IPS-15b (cell line): ENCODE results near the gene MEMO1.
"Not testable (repeated sequence)": the region's sequence is repeated elsewhere in the genome, so short reads cannot be mapped to it uniquely, and the experiment has no call there.

Experiments
- H3K27me3 ChIP-seq: one replicate; pipeline ENCODE4 v1.6.1; 2013; ENCODE audit warnings: low read length; ENCODE audit not compliant: control insufficient read depth, insufficient read depth
- H3K36me3 ChIP-seq: one replicate; pipeline ENCODE4 v1.6.1; 2013; ENCODE audit warnings: low read length; ENCODE audit not compliant: control insufficient read depth, insufficient read depth
- H3K4me1 ChIP-seq: one replicate; pipeline ENCODE4 v1.6.1; 2013; ENCODE audit warnings: mild to moderate bottlenecking, low read length; ENCODE audit not compliant: control insufficient read depth, insufficient read depth
- H3K4me3 ChIP-seq: one replicate; pipeline ENCODE4 v1.5.1; 2013; ENCODE audit warnings: low read depth, low read length
- H3K9ac ChIP-seq: one replicate; pipeline ENCODE4 v1.6.1; 2013; ENCODE audit warnings: low read depth, mild to moderate bottlenecking, low read length
- H3K9me3 ChIP-seq: one replicate; pipeline ENCODE4 v1.6.1; 2013; ENCODE audit warnings: mild to moderate bottlenecking, low read length; ENCODE audit not compliant: control insufficient read depth, insufficient read depth

Gene MEMO1

GRCh38 chr2:31894656-31895055 lies 116.2 kb downstream of the MEMO1 start:
- no peaks in the 10 kb centered on the region for H3K27me3 ChIP-seq
- no peak overlapping the region for H3K9ac ChIP-seq
- no peaks in the 10 kb centered on the region for H3K36me3 ChIP-seq

GRCh38 chr2:31893094-31893493 lies 117.7 kb downstream of the MEMO1 start:
- no peaks in the 10 kb centered on the region for H3K9me3 ChIP-seq
- no peak overlapping the region for H3K4me3 ChIP-seq
- no peak overlapping the region for H3K9ac ChIP-seq
- H3K4me1 ChIP-seq, result peaks cover 19% of the 10 kb centered on the region
- no peaks in the 10 kb centered on the region for H3K36me3 ChIP-seq
- H3K27me3 ChIP-seq, result no peaks in the 10 kb centered on the region

More at GRCh38 chr2:31894656-31895055, 116.2 kb downstream of the MEMO1 start:
- peaks cover 19% of the 10 kb centered on the region for H3K4me1 ChIP-seq
- no peak overlapping the region for H3K4me3 ChIP-seq
- no peaks in the 10 kb centered on the region for H3K9me3 ChIP-seq

GRCh38 chr2:31889044-31889443 lies 121.8 kb downstream of the MEMO1 start:
- Histone ChIP-seq H3K27me3 (no peaks in the 10 kb centered on the region), H3K4me3 (no peak overlapping the region), H3K9me3 (no peaks in the 10 kb centered on the region), H3K4me1 (peaks cover 26% of the 10 kb centered on the region), H3K9ac (no peak overlapping the region), H3K36me3 (no peaks in the 10 kb centered on the region)

GRCh38 chr2:31888550-31888949 lies 122.3 kb downstream of the MEMO1 start:
- no peaks in the 10 kb centered on the region for H3K9me3 ChIP-seq
- H3K4me1 ChIP-seq, result peaks cover 22% of the 10 kb centered on the region
- H3K27me3 ChIP-seq, result no peaks in the 10 kb centered on the region
- no peak overlapping the region for H3K4me3 ChIP-seq
- H3K36me3 ChIP-seq, result no peaks in the 10 kb centered on the region
- no peak overlapping the region for H3K9ac ChIP-seq

- no peaks in the 10 kb centered on the region for H3K9me3 ChIP-seq
- no peaks in the 10 kb centered on the region for H3K27me3 ChIP-seq
- H3K9ac ChIP-seq, result no peak overlapping the region
- peaks cover 16% of the 10 kb centered on the region for H3K4me1 ChIP-seq
- H3K36me3 ChIP-seq, result no peaks in the 10 kb centered on the region
- H3K4me3 ChIP-seq, result no peak overlapping the region
Observed at GRCh38 chr2:31886700-31887099, 124.1 kb downstream of the MEMO1 start.

- H3K4me3 ChIP-seq, result no peak overlapping the region
- no peak overlapping the region for H3K9ac ChIP-seq
- H3K27me3 ChIP-seq, result no peaks in the 10 kb centered on the region
- H3K9me3 ChIP-seq, result no peaks in the 10 kb centered on the region
- H3K36me3 ChIP-seq, result no peaks in the 10 kb centered on the region
- H3K4me1 ChIP-seq, result no peaks in the 10 kb centered on the region
Observed at GRCh38 chr2:31877008-31877407, 133.8 kb downstream of the MEMO1 start.

- H3K9ac ChIP-seq, result no peak overlapping the region
- no peaks in the 10 kb centered on the region for H3K4me1 ChIP-seq
- H3K4me3 ChIP-seq, result no peak overlapping the region
- H3K27me3 ChIP-seq, result no peaks in the 10 kb centered on the region
- no peaks in the 10 kb centered on the region for H3K9me3 ChIP-seq
- no peaks in the 10 kb centered on the region for H3K36me3 ChIP-seq
Observed at GRCh38 chr2:31874071-31874470, 136.7 kb downstream of the MEMO1 start.

GRCh38 chr2:31865215-31865614 lies 145.6 kb downstream of the MEMO1 start:
- H3K9me3 ChIP-seq, result no peaks in the 10 kb centered on the region
- H3K36me3 ChIP-seq, result no peaks in the 10 kb centered on the region
- H3K9ac ChIP-seq, result no peak overlapping the region
- no peak overlapping the region for H3K4me3 ChIP-seq
- no peaks in the 10 kb centered on the region for H3K4me1 ChIP-seq
- no peaks in the 10 kb centered on the region for H3K27me3 ChIP-seq

GRCh38 chr2:31863867-31864266 lies 146.9 kb downstream of the MEMO1 start:
- no peaks in the 10 kb centered on the region for H3K9me3 ChIP-seq
- H3K4me3 ChIP-seq, result no peak overlapping the region
- H3K4me1 ChIP-seq, result no peaks in the 10 kb centered on the region
- H3K36me3 ChIP-seq, result no peaks in the 10 kb centered on the region
- no peak overlapping the region for H3K9ac ChIP-seq
- no peaks in the 10 kb centered on the region for H3K27me3 ChIP-seq

GRCh38 chr2:31863015-31863656 lies 147.7 kb downstream of the MEMO1 start:
- not testable (repeated sequence) for H3K9me3 ChIP-seq, H3K36me3 ChIP-seq, H3K27me3 ChIP-seq, H3K4me3 ChIP-seq, H3K9ac ChIP-seq, H3K4me1 ChIP-seq

- Histone ChIP-seq H3K4me3 (no peak overlapping the region), H3K36me3 (no peaks in the 10 kb centered on the region), H3K9me3 (no peaks in the 10 kb centered on the region), H3K27me3 (no peaks in the 10 kb centered on the region), H3K9ac (no peak overlapping the region), H3K4me1 (no peaks in the 10 kb centered on the region)
Observed at GRCh38 chr2:31859959-31860358, 150.8 kb downstream of the MEMO1 start.

- Histone ChIP-seq H3K27me3 (no peaks in the 10 kb centered on the region), H3K36me3 (no peaks in the 10 kb centered on the region), H3K4me3 (no peak overlapping the region)
Observed at GRCh38 chr2:31853521-31853920, 157.3 kb downstream of the MEMO1 start.

More at GRCh38 chr2:31853521-31853920, 157.3 kb downstream of the MEMO1 start:
- H3K9ac ChIP-seq, result no peak overlapping the region
- no peaks in the 10 kb centered on the region for H3K4me1 ChIP-seq
- H3K9me3 ChIP-seq, result no peaks in the 10 kb centered on the region
